ENCODE results near the gene IL1RAP.

The IL1RAP gene

DNA sequence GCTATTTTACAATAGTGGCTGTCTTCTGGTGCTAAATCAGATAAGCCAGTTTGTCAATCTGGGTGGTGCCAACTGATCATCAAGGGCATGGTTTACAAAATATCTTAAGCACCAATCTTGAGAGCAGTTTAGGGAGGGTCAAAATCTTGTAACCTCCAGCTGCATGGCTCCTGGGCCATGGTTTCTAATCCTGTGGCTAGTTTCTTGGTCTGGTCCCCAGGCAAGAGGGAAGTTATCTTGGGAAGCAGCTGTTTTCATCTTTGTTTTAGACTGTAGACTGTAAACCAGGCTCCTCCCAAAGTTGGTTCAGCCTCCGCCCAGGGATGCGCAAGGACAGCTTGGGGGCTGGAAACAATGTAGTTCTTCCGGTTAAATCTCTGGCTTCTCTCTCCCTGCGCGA lies 166.8 kb downstream of the IL1RAP start:
- no peak for DNase-seq

DNA sequence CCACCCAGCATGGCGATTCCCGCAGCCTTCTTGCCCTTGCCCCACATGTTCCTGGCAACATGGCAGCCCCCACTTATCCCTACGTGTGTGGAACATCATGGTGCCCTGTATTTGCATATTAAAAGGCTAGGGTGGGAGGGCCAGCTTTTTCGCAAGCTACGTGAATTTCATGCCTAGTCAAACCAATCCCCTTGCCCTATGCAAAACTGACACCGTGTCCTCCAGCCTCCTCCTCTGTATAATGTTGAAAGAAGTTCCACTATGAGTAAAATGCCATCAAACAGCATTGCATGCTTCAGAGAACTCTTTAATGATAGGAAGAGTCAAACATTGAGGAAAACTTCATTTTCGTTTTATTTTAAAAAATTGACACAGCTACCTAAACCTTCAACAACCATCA lies 170.9 kb downstream of the IL1RAP start:
- no peak for DNase-seq

DNA sequence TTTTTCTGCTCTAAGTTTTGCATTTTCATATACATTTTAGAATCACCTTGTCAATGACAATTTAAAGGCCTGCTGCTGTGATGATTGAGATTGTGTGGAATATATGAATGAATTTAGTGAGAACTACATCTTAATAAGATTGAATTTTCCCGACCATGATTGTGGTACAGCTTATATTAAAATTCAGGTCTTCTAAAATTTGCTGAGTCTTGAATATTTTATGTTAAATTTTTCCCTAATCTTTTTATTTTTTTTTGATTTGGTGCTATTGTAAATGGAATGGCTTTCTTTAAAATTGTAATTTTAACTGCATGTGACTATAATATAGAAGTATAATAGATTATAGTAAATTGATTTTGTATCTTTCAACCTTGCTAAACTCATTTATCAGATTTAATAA lies 172.1 kb downstream of the IL1RAP start:
- DNase-seq = no peak

DNA sequence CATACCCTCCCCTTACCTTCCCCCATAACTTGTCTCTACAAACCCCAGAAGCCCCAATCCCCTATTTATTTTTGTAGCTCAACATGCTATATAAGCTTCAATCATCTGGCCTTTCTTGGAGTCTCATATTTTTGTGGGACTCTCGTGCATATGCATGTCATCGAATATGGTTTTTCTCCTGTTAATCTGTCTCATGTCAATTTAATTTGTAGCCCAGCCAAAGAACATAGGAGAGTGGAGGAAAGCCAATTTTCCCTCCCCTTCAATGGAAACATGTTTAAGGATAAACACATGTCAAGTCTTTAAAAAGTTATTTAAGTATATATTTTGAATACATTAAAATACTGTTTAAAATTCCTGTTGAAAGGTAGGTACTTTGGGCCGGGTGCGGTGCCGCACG lies 176.4 kb downstream of the IL1RAP start:
- no peak for DNase-seq

DNA sequence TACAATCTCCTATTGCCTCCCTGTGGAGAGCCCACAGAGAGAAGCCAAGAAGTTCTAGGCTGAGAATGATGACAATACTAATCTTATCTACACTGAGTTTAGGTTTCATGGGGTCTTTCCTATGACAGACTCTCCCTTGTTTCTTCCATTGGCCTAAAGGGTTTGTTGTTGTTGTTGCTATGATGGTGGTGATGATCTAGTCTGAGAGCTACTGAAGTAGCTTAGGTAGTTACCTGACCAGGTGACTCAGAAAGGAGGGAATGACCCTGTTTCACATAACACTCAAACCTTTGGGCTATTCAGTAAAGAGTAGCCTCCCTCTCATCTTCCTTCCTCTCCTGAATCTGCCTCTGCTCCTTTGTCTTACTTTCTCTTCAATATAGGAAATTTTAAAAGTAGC lies 178.4 kb downstream of the IL1RAP start:
- no peak for DNase-seq

DNA sequence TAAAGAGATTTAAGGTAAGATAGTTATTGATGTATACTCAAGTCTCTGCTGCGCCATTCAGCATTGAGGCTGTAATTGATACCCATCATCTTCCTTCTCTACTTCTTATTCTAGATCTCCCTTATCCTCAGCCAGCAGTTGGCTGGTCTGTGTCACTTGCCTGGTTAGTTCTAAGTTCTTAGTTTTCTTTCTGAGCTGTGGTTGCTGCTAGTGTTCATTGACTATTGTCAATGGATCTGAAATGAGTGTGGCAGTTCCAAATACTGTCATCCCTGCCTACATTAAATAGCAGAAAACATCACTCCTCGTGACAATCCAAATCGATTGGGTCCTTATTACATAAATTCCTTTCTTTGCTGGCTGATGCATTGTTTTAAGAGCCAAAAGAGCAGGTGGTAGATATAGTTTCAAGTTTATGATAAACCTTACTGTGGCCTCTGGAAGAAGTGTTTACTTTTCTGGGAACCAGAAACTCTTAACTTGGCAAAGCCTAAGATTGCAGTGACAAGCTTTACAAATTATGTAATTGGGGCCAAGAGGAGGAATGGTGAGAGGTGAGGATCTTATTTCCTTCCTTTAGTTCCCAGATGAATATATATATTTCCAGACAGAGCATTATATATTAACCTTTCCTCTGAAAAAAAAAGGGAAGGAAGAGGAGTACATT lies 180.6 kb downstream of the IL1RAP start:
- no peak for DNase-seq

DNA sequence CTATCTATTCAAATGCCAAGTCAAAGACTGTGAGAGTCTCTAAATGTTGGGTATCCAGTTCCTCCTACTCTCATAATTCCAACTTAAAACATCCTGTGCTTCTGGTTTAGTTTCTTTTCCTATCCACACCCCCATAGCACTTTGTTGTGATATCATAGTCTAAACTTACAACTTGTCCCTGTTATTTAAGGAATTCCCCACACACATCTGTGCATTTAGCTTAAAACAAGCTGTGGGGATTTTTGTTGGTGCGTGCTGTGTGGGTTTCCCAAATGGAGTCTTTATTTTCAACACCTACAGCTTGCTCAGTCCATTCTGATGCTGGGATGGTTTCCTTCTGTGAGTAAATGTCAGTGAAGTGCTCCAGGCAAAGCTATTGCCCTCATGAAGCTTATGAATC lies 181.3 kb downstream of the IL1RAP start:
- DNase-seq = no peak

DNA sequence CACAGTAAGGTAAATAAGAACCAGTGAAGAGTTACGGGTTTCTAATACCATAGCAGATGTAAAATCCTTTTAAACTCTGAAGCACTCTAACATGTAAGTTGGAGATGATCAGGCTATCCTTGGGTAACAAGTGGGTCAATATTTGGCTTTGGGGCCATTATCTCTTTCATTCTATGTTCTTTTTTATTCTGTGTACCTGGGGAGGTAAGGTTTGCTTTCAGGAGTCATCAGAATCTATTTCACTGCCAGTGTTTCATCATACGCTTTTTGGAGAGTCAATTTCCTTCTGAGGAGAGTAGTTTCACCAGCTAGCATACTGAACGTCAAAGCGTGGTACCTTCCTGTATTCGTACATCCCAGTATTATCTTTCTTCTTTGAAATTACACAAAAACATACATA lies 182.1 kb downstream of the IL1RAP start:
- DNase-seq = no peak

DNA sequence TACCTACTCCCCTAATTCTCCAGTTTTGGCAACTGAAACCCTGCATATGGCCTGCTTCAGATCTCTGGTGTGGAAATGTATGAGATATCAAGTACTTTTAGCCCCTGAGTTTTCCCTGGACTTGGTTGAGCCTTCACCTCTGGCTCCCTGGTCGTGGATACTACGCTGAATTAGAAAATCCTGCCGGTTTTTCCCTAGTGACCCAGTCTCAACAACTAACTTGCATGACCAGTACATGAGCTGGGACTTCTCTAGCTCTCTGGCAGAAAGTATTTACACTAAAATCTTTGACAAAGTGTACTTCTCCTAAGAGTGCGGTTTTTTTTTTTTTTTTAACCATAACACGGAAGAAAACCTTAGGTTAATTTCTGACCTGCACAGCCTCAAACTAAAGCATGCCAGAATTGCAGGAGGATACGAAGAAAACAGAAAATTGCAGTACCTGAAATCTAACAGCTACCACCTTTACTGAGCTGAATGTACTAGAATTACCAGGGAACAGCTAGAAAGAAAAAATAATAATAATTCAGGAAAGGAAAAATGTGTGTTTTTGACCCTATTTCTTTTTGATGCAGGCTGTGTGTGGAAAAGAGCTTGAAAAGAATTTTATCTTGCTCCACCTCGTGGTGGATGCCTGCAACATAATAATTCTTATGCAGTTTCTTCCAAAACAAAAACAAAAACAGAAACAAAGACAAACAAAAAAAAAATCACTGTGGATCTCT lies 183.1 kb downstream of the IL1RAP start:
- no peak for DNase-seq

DNA sequence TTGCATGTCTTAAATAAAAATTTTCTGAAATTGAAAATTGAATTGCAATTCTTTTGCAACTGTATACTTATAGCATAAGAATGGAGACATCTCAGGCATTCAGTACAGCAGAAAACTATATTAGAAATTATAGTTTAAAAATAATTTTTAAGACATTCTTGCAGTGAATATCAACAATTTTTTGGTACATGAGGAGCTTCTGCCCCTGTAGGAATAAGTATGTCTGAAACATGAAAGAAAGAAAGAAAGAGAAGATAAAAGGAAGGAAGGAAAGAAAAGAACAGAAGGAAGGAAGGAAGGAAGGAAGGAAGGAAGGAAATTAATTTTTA lies 183.6 kb downstream of the IL1RAP start:
- no peak for DNase-seq

DNA sequence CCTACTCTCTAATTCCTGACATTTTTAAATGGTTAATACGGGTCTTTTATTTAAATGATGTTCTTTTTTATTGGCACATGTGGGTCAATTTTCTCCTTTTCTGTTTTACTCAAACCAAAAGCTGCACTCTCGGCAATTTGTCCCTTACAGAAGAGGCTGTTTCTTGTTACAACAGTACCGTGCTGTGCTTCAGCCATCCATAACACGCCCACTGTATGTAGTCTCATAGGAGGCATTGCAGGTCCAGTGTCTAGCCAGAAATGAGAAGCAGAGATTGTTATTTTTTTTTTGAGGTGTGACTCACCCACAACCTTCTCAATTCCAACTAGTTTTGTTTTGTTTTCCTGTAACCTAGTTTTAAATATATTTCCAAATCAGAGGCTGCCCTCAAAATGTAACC lies 184.0 kb downstream of the IL1RAP start:
- no peak for DNase-seq

DNA sequence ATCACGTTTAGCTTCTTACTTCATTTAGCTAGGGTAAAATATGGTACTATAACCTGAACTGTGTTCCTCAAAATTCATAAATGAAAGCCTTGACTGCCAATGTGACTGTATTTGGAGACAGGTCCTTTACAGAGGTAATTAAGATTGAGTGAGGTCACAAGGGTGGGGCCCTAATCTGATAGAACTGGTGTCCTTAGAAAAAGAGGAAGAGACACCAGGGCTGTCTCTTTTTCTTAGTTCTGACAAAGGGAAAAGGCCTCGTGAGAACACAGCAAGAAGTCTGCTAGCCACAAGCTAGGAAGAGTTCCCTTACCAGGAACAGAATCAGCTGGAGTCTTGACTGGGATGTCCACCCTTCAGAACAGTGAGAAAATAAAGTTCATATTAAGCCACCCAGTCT lies 185.9 kb downstream of the IL1RAP start:
- DNase-seq = no peak

DNA sequence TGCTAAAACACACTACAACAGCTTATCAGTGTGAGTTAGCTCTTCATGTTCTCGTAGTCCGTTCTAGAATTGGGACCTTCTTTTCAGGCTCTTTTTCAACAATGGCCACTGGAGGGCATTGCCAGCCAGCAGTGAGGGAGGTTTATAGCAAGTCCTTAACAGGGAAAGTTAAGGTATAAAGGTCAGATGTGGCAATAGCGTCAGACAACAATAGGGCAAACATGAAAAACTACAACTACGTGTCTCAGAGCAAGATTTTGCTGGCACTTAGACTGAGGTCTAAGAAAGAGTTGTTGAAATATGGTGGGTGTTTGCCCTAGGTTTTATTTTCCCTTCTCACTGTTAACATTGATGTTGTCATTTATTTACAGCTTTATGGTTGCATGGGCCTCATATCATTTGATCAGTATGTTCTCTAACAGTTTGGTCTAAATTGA lies 187.2 kb downstream of the IL1RAP start:
- no peak for DNase-seq

DNA sequence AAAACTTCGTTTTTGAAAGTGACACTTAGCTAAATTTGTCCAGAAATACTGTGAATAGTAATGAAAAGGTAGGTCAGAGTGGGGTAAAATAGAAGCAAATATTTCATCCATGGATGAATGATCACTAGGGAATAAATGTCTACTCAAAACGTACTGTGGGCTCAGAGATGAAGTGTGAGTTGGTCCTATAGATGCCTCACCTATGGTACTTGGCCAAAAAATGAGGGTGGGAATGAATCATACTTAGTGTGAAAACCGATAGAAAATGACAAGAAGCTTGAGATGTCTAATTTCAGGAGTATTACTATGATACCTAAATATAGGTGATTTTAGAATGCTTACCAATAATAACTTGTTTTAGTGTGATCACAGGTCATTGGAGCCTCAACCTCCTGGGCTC lies 192.7 kb downstream of the IL1RAP start:
- no peak for DNase-seq
